Activated T-cell treated with anti-CD3 and anti-CD28 coated beads, Interleukin-2, amount 50 U/mL, for 4 hours (primary cell): ENCODE data around the gene KCNE2. TPM values are rescaled to one million over a fixed set of nuclear protein-coding genes. Genes with fewer than 3 reads are reported as not detected.

Experiments
- ATAC-seq, 2 donors: fragments of 200-7000 bp; cut with Tn5 transposase; one replicate each; pipeline ENCODE4 v1.10.0; 2021
- DNase-seq: peaks from one replicate; pipeline ENCODE4 v3.0.0-alpha.2; 2020
- H3K27me3 Mint-ChIP-seq: one replicate; pipeline ENCODE4 v1.8.0; 2021; ENCODE audit warnings: low read depth, mixed read lengths
- H3K36me3 Mint-ChIP-seq: one replicate; pipeline ENCODE4 v1.8.0; 2022; ENCODE audit warnings: mixed read lengths; ENCODE audit not compliant: insufficient read depth
- H3K4me1 Mint-ChIP-seq: one replicate; pipeline ENCODE4 v1.8.0; 2021; ENCODE audit warnings: low read depth, mixed read lengths
- H3K4me3 Mint-ChIP-seq: one replicate; pipeline ENCODE4 v1.8.0; 2021; ENCODE audit warnings: mild to moderate bottlenecking, moderate library complexity, mixed read lengths
- H3K9me3 Mint-ChIP-seq: one replicate; pipeline ENCODE4 v1.8.0; 2021; ENCODE audit warnings: mixed read lengths
- total RNA-seq, 3 donors: library from RNA; stranded (reverse); gene quantifications; one replicate each; pipeline ENCODE4 v1.2.1, GENCODE V29; 2021

The KCNE2 gene
- not detected for total RNA-seq

- Mint-ChIP-seq H3K27me3 (peaks cover 14% of the 10 kb centered on the region), H3K4me3 (no peak within 1 kb of the TSS), H3K36me3 (no peaks in the 10 kb centered on the region), H3K4me1 (peaks cover 3% of the 10 kb centered on the region), H3K9me3 (peaks cover 3% of the 10 kb centered on the region)
- ATAC-seq (no peak), DNase-seq (no peak)
These were observed at the start of gene KCNE2 for GRCh38 chr21:34363733-34364132. Gene KCNE2 (plus strand): TSS chr21:34364006. CDS start chr21:34370479, 6,473 bp downstream.

GRCh38 chr21:34319585-34319984 is 44.2 kb upstream of the KCNE2 start:
- H3K9me3 Mint-ChIP-seq: no peaks in the 10 kb centered on the region
- H3K36me3 Mint-ChIP-seq: no peaks in the 10 kb centered on the region
- DNase-seq (no peak), ATAC-seq (no peak)
- H3K4me3 Mint-ChIP-seq: no peak overlapping the region
- H3K4me1 Mint-ChIP-seq: no peaks in the 10 kb centered on the region
- peaks cover 6% of the 10 kb centered on the region for H3K27me3 Mint-ChIP-seq

- no peaks in the 10 kb centered on the region for H3K36me3 Mint-ChIP-seq
- H3K4me1 Mint-ChIP-seq: no peaks in the 10 kb centered on the region
- DNase-seq (no peak), ATAC-seq (no peak)
- H3K9me3 Mint-ChIP-seq: no peaks in the 10 kb centered on the region
- peaks cover 6% of the 10 kb centered on the region for H3K27me3 Mint-ChIP-seq
- no peak overlapping the region for H3K4me3 Mint-ChIP-seq
These were observed 43.8 kb upstream of the KCNE2 start for GRCh38 chr21:34320011-34320410.

GRCh38 chr21:34330055-34330454 is 33.8 kb upstream of the KCNE2 start:
- no peaks in the 10 kb centered on the region for H3K36me3 Mint-ChIP-seq
- no peak overlapping the region for H3K4me3 Mint-ChIP-seq
- H3K4me1 Mint-ChIP-seq: no peaks in the 10 kb centered on the region
- DNase-seq (no peak), ATAC-seq (no peak)
- no peaks in the 10 kb centered on the region for H3K9me3 Mint-ChIP-seq
- H3K27me3 Mint-ChIP-seq: peaks cover 2% of the 10 kb centered on the region

- DNase-seq: no peak
- Mint-ChIP-seq H3K9me3 (no peaks in the 10 kb centered on the region), H3K4me1 (no peaks in the 10 kb centered on the region), H3K27me3 (peaks cover 2% of the 10 kb centered on the region), H3K36me3 (no peaks in the 10 kb centered on the region), H3K4me3 (no peak overlapping the region)
- no peak for ATAC-seq
These were observed 32.1 kb upstream of the KCNE2 start for GRCh38 chr21:34331726-34332125.

GRCh38 chr21:34332347-34332746 is 31.5 kb upstream of the KCNE2 start:
- H3K4me1 Mint-ChIP-seq: no peaks in the 10 kb centered on the region
- H3K9me3 Mint-ChIP-seq: no peaks in the 10 kb centered on the region
- H3K36me3 Mint-ChIP-seq: no peaks in the 10 kb centered on the region
- ATAC-seq: no peak
- H3K27me3 Mint-ChIP-seq: peaks cover 2% of the 10 kb centered on the region
- DNase-seq: no peak
- no peak overlapping the region for H3K4me3 Mint-ChIP-seq

- Mint-ChIP-seq H3K27me3 (peaks cover 2% of the 10 kb centered on the region), H3K4me1 (no peaks in the 10 kb centered on the region), H3K9me3 (no peaks in the 10 kb centered on the region), H3K4me3 (no peak overlapping the region), H3K36me3 (no peaks in the 10 kb centered on the region)
- no peak for ATAC-seq
- no peak for DNase-seq
These were observed 30.6 kb upstream of the KCNE2 start for GRCh38 chr21:34333121-34333739.

GRCh38 chr21:34335316-34335715 is 28.5 kb upstream of the KCNE2 start:
- Mint-ChIP-seq H3K27me3 (peaks cover 2% of the 10 kb centered on the region), H3K4me1 (no peaks in the 10 kb centered on the region), H3K9me3 (no peaks in the 10 kb centered on the region), H3K36me3 (no peaks in the 10 kb centered on the region), H3K4me3 (no peak overlapping the region)
- no peak for ATAC-seq
- no peak for DNase-seq

- Mint-ChIP-seq H3K27me3 (peaks cover 2% of the 10 kb centered on the region), H3K36me3 (no peaks in the 10 kb centered on the region), H3K9me3 (no peaks in the 10 kb centered on the region), H3K4me1 (no peaks in the 10 kb centered on the region), H3K4me3 (no peak overlapping the region)
- no peak for DNase-seq
- no peak for ATAC-seq
These were observed 27.6 kb upstream of the KCNE2 start for GRCh38 chr21:34336245-34336644.

- H3K9me3 Mint-ChIP-seq: no peaks in the 10 kb centered on the region
- no peaks in the 10 kb centered on the region for H3K4me1 Mint-ChIP-seq
- H3K4me3 Mint-ChIP-seq: no peak overlapping the region
- no peaks in the 10 kb centered on the region for H3K27me3 Mint-ChIP-seq
- ATAC-seq: no peak
- no peak for DNase-seq
- H3K36me3 Mint-ChIP-seq: no peaks in the 10 kb centered on the region
These were observed 26.9 kb upstream of the KCNE2 start for GRCh38 chr21:34336756-34337391.

GRCh38 chr21:34337741-34338140 is 26.1 kb upstream of the KCNE2 start:
- DNase-seq: no peak

GRCh38 chr21:34338226-34338625 is 25.6 kb upstream of the KCNE2 start:
- Mint-ChIP-seq H3K4me1 (no peaks in the 10 kb centered on the region), H3K4me3 (no peak overlapping the region), H3K36me3 (no peaks in the 10 kb centered on the region), H3K27me3 (no peaks in the 10 kb centered on the region), H3K9me3 (no peaks in the 10 kb centered on the region)
- no peak for DNase-seq
- no peak for ATAC-seq

More at GRCh38 chr21:34337741-34338140, 26.1 kb upstream of the KCNE2 start:
- Mint-ChIP-seq H3K9me3 (no peaks in the 10 kb centered on the region), H3K4me3 (no peak overlapping the region), H3K4me1 (no peaks in the 10 kb centered on the region), H3K27me3 (no peaks in the 10 kb centered on the region), H3K36me3 (no peaks in the 10 kb centered on the region)
- no peak for ATAC-seq

- Mint-ChIP-seq H3K4me3 (no peak overlapping the region), H3K4me1 (no peaks in the 10 kb centered on the region), H3K9me3 (no peaks in the 10 kb centered on the region), H3K27me3 (no peaks in the 10 kb centered on the region), H3K36me3 (no peaks in the 10 kb centered on the region)
- DNase-seq (no peak), ATAC-seq (no peak)
These were observed 23.7 kb upstream of the KCNE2 start for GRCh38 chr21:34340061-34340460.

- no peaks in the 10 kb centered on the region for H3K36me3 Mint-ChIP-seq
These were observed 21.3 kb upstream of the KCNE2 start for GRCh38 chr21:34342476-34342875.

GRCh38 chr21:34343347-34343746 is 20.5 kb upstream of the KCNE2 start:
- DNase-seq (no peak), ATAC-seq (no peak)
- Mint-ChIP-seq H3K4me1 (peaks cover 4% of the 10 kb centered on the region), H3K4me3 (no peak overlapping the region), H3K27me3 (no peaks in the 10 kb centered on the region), H3K9me3 (no peaks in the 10 kb centered on the region), H3K36me3 (no peaks in the 10 kb centered on the region)

More at GRCh38 chr21:34342476-34342875, 21.3 kb upstream of the KCNE2 start:
- Mint-ChIP-seq H3K27me3 (no peaks in the 10 kb centered on the region), H3K4me3 (no peak overlapping the region), H3K9me3 (no peaks in the 10 kb centered on the region), H3K4me1 (no peaks in the 10 kb centered on the region)
- ATAC-seq (no peak), DNase-seq (no peak)
